ENCODE data around the gene TMEM222.

- TF ChIP-seq POLR2A (IDR thresholded peaks at IDR 0.05) (no peak), CTCF (IDR thresholded peaks at IDR 0.05) (no peak)
These were observed 28.0 kb upstream of the TMEM222 start for GRCh38 chr1:27293915-27294314.
